NCI-H2196 treated with DMSO at 0.1 percent for 48 hours (cell line): ENCODE data around the gene IER5L.
"Not testable (repeated sequence)": the region's sequence is repeated elsewhere in the genome, so short reads cannot be mapped to it uniquely, and the experiment has no call there.

Experiments used
- DNase-seq: peaks from one replicate; lab custom pipeline; 2025; ENCODE audit not compliant: unreplicated experiment; lab: John Stamatoyannopoulos, UW

The IER5L gene

DNA sequence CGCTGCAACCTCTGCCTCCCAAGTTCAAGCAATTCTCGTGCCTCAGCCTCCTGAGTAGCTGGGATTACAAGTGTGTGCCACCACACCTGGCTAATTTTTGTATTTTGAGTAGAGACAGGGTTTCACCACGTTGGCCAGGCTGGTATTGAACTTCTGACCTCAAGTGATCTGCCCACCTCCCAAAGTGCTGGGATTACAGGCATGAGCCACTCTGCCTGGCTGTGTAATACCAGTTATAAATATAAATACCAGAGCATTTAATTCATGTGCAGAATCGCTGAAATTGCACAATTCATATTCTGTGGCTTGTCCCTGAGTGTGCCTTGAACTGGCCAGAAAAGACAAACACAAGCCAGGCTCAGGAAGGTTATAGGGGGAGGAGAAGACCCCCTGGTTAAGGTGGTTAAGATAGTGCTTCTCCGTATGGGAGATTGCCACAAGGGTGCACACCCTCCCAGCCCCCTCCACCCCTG lies 14.8 kb downstream of the IER5L start:
- DNase-seq: not testable (repeated sequence)

DNA sequence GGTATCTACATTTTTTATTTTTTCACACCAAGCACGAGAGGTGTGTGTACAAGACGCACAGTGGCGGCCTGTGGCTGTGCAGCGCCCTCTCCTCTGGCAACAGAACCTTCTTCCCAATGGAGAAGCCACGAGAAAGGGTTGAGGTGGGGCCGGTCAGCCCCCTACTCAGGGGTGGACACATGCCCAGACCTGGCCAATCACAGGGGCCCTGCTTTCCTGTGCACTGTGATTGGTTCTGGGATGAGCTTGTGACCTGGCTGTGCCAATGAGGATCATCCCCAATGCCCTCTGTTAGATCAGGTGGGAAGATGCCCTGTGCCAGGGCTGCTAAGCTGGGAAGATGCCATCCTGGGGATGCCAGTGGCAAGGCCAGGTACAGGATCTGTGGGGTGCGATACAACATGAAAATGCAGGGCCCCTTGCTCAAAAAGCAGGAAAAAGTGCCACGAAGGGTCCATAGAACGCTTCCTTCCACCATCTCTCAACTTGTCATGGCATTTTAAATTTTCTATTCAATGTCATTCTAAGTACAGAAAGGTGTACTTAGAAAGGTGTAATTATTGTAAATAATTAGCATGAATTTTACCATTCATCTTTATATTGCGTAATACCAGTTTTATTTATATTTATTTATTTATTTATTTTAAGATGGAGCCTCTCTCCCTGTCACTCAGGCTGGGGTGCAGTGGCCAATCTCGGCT lies 15.4 kb downstream of the IER5L start:
- DNase-seq: no peak

DNA sequence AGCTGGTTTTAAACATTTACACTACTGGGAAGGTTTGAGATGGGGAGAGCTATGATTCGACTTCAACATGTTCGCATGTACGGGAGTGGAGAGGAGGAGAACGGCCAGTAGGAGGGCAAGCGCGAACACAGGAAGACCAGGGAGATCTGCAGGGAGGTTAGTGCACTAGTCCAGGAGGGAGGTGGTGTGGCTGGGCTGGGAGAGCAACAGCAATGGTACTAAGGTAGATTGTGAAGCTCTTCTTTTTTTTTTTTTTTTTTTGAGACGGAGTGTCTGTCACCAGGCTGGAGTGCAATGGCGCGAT lies 16.6 kb downstream of the IER5L start:
- no peak for DNase-seq

DNA sequence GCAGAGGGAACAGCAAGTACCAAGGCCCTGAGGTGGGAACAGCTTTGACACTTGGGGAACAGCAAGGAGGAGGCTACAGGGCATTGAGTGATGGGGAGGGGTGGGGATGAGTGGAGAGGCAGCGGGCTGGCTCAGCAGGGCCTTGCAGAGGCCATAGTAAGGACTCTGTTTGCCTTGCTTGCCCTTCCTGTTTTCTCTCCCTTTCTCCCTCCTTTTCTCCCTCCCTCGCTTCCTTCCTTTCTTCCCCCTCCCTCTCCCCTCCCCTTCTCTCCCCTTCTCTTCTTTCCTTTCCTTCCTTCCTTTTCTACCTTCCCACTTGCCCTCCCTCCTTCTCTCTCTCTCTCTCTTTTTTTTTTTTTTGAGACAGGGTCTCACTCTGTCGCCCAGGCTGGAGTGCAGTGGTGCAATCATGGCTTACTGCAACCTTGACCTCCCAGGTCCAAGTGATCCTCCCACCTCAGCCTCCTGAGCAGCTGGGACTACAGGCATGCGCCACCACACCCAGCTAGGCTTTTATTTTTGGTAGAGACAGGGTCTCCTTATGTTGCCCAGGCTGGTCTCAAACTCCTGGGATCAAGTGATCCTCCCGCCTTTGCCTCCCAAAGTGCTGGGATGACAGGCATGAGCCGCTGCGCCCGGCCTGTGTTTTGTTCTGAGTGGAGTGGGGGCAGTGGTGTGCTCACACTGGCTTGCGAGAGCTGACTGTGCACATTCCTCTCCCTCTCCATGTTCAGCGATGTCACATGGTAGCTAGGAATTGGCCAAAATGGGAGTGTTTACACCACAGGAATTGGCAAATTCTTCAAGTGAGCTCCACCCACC lies 17.1 kb downstream of the IER5L start:
- no peak for DNase-seq

DNA sequence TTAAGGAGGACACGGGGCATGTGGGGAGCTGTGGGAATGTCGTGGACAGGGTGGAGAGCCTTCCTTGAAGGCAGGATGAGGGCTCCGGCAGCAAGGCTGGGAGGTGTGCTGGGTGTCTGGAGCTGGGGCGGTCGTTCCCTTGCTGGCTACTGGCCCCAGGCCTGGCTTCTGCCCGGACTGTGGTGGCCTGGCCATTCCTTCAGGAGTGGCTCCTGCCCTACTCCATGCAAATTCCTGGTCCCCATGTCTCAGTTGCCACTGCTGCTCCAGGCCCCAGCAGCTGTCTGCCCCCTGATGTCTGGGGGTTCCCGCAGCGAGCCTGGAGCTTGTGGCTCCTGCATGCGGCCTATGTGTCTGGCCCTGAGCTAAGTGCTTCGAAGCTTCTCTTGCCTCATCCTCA lies 21.9 kb downstream of the IER5L start:
- DNase-seq: no peak

DNA sequence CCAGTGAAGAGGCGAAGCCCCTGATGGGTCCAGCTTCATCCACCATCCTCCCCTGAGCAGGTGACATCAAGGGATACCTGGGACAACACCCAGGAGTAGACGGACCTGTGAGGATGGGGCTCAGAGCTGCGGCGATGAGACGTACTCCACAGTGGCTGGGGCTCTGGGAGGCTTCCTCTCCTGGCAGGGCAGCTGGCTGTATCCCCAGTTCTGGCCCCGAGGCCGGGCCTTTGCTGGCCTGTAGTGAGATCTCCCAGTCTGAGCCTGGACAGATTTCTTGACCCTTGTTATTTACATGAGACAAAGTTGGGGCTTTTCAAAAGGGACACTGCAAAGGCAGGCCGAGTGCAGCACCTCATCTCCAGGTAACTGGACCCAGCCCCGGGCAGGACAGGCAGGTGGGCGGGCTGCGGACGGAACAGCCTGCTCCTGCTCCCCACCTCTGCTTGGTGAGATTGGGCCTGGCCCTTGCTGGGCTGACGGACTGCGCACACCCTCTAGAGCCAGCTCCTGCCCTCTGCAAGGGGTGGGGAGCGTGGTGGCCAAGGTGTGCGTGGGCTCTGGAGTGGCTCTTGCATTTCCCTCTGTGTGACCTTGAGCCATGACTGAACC lies 23.1 kb downstream of the IER5L start:
- DNase-seq: no peak

DNA sequence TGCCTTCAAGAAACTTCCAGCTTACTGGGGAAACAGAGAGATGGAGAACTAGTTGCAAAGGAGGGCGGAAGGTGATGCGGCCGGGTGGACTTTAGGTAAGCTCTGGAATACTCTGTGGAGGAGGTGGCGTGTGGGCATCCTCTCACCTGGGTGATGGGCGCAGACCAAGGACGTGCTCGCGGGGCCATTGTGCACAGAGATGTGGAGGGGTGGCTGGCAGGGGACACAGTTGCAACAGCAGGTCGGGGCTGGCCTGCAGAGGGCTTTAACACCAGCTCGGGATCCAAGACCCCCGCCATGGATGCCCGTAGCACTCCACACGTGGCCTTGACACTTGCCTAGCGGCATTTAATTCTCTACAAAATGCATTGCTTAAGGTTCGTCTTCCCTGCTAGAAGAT lies 26.6 kb downstream of the IER5L start:
- no peak for DNase-seq

DNA sequence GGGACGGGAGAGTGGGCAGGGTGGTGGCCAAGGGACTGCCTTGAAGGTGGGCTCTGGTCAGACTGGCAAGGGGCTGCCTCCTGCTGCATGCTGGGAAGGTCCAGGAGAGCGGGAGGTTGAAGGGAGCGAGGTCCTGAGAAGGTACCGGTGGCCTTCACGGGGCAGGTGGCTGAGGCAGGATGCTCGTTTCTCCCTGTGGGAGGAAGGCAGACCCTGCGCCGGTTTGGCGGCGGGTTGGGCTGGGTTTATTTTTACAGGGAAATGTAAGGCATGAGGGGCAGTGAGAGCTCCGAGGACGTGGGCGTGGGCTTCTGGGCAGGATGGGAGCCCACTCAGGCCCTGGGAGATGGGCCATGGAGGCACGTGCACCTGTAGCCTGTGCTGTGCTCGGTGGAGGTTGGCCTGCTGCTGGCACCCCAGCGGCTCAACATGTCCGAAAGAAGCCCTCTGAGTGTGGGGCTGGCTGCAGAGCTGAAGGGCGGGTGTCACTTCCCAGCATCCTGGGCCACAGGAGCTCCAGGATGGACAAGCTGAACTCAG lies 27.3 kb downstream of the IER5L start:
- no peak for DNase-seq

DNA sequence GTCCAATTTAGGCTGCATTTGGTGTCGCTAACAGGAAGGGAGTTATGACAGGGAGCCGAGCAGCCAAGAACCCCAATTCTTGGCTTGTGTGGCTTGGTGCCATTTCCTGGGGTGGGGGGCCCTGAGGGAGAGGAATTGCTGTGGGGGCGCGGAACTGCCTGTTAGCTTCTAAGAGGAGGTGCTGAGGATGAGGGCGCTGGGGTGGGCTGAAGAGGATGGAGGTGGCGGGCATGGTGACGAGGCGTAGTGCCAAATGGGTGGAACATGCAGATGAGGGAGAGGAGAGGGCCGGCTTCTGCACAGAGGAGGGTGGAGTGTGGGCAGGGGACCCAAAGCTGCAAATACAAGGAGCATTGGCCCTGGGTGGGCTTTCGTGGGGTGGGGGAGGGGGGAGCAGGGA lies 27.9 kb downstream of the IER5L start:
- no peak for DNase-seq

DNA sequence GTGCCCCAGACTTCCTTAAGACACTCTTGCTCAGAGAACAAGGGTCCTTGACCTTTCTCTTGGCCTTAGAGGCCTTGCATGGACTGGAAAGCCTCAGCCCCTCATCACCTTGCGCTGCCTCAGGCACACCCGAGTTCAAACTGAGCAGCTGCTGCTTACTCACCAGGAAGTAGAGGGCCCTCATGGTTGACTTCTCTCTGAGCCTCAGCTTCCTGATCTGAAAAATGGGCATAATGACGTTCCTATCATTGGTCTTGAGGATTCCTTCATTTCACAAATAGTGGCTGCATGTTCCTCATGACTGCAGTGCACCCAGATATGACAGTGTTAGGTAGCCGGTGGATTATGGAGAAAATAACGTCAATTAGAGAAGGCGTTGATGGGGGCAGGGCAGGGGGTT lies 28.6 kb downstream of the IER5L start:
- DNase-seq: no peak

DNA sequence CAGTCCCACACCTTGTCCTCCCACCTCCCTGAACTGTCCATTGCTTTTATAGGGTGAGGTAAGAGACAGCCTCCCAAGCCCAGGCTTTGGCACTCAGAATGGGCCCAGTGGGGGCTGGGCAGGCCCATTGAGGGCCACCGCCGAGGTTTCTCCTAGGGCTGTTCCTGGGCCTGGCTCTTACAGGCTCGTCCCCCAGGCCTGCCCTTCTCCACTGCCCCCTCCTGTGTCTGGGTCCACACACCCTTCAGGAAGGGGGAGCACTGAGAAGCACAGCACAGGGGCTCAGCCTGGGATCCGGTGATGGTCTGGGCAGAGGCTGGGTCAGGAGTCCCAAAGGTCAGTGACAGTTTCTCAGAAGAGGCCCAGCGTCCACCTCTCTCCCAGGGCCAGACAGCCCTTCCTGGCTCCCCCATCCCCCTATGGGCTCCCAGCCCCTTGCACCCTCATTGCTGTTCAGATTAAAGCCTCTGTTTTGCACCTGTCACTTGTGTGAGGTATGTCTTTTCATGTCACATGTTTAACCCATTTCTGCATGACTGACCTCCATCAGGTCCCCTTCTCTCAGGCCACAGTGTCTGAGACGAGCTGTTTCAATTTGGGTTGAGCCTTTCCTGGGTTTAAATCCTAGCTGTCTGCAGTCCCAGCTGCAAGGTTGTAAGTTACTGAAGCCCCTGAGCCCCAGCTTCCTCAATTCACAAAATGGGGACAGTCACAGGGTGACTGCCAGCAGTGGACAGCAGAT lies 29.4 kb downstream of the IER5L start:
- no peak for DNase-seq

DNA sequence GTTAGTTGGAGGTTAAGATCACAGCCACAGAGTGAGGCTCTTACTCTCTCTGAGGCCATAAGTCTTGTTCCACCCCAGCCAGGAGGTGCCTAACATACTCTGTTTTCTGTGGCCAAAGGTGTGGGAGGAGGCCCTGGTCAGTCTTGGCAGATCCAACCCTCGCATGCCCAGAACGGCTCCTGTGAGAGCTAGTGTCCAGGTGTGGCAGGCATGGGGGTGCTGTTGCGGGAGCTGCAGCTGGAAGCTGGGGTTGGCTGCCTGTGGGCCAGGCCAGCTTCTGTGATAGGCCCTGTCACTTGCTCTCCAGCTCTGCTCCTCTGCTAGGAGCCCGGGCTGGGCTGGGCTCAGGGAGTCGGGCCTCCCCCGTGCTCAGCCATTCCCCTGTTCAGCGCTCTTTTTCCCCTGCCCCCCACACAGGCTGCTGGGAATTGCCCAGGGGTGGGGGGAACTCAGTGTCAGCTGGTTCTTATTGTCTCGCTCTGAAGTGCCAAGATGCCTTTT lies 31.6 kb downstream of the IER5L start:
- no peak for DNase-seq

DNA sequence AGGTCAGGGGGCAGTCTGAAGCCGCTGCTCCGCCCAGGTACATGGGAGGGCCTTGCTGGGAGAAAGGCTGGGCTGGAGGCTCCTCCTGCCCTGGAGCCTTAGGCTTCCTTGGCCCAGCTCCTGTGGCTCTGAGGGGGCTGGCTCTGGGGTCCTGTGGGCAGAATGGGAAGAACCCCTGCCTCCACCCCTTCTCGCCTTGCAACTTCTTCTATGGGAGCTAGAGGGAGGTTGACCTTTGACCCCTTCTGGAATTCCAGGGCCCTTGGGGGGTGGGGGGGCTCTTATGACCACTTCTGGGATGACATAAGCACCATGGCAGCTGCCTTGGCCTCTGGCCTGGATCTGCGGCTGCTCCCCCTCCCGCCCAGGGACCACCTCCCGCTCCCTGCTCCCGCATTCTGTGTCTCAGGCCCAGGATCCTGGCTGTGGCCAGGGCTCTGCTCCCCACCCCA lies 32.2 kb downstream of the IER5L start:
- no peak for DNase-seq

DNA sequence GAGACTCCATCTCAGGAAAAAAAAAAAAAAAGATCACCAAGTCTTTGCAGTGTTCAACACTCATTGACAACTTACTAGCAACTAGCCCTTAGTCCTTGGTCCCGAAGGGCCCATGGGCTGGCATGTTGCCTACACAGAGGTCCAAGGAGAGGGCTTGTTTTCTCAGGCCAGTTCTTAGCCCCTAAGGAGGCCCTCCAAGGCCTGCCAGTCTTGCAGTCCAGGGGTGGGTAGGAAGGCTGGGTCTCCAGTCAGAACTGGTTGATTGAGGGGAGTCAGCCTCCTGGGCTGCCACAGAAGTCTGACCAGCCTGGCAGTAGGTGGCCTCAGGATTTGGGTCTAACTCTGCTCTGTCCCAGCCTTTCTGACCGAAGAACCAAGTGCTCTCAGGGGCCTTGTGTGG lies 32.7 kb downstream of the IER5L start:
- DNase-seq: no peak

DNA sequence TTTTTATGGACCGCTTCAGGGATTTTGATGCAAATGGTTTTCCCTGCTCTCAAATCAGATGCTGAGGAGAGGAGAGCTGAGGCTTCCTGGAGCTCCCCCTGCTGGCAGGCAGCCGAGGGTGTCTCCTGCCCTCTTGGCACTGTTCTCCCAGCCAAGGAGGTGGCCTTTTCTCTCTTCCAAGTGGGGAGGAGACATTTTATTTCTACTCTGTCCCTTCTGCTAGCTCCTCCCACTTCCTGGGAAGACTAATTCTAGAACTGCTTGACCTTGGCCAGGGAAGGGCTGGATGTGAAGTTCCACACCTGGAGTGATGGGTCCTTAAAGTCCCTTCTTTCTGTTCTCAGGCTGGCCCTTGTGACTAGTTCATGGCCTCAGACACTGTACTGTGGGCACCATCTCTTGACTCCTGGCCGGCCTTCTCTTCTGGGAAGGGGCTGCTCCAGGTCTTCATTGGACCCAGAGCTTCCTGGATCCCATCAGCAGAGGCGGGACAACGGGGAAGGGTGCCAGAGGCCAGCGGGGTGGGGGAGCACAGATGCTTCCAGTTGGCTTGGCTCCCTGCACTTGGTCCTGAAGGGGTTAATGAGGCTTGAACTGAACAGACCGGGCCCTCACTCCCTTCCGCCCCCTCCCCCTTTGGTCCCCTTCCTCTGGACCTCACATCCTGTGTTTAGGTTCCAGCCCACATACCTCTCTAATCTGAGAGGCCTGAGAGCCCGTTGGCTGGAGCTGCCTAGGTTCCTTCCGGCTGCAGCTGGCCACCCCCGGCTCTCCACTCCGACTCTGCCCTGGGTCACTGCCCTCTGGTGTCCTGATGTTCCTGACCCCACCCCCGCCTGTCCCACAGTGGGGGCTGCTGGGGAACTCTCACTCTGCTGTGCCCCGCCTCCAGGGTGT lies 34.8 kb downstream of the IER5L start:
- DNase-seq: peak; percentile 73

DNA sequence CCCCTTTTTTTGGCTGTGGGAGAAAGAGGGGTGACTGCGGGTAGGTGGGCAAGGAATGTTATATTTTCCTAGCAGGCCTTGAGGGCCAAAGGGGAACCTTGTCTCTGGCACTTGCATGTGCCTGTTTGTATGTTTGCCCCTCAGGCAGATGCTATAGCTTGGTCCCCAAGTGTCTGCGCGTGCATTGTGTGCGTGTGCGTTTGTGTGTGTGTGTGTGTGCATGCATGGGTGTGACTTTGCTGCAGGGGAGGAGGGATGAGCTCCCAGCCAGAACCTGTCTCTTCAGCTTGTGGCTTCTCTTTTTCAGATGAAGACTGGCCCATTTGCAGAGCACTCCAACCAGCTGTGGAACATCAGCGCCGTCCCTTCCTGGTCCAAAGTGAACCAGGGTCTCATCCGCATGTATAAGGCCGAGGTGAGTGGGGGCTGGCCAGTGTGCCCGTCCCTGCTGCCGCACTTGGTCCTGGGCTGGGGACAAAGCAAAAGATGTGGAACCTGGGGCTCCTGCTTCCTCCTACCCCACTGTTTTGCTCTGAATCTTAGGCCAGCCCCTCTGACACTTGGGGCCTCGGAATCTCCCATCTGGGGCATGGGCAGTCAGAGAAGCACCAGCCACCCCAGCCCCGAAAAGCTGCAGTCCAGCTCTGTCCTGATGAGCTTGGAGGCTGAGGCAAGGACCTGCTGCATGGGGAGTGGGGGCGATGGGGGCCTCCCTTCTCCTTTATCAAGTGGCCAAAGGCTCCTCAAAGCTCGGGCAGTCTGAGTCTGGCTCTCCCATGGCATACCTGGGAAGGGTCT lies 35.7 kb downstream of the IER5L start:
- DNase-seq: no peak

DNA sequence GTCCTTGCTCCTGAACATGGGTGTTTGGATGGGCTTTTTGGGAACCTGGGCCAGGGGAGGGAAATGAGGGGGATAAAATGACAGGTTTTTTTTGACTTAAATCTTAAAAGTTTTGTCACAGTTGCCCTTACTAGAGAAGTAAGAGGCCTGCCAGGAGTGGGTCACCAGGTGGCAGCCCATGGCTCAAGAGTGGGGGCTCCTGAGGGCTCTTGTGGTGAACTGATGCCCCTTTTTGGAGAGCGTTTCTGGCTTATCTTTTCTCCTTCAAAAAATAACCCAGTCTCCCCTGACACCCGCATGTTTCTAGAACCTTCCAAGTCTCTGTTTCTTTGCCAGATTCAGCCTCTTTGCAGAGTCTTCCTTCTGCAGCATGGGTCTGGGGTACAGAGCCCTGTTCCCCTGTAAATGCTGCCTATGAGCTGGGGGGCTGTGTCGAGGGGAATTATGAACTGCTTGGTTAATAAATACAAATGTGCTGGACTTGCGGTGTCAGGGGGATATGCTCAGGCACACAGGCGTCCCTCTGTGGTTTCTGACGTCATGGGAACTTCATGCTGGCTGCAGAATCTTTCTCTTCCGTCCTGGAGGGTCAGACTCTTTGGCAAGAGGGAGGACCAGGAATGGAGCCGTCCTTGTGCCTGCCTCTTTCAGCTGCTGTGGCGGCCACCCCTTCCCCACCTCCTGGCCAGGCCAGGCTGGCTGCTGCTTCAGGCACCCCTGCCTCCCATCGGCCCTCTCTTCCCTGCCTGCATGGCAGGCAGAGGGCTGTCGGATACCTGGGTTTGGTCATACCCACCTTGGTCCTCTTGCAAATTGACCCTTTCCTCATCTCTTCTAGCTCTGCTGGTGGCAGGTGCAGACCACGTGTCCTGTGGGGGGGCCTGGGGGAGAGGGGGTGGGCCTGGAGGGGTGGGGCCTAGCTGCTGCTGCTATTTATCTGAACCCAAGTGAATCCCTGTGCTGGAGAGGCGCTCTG lies 36.7 kb downstream of the IER5L start:
- DNase-seq: no peak
